Dedifferentiated amniotic fluid mesenchymal stem cell (primary cell): ENCODE measurements around the gene GSTM2.

Experiments used
- DNase-seq: peaks from one replicate; pipeline ENCODE4 v3.0.0-alpha.2; 2016; ENCODE audit errors: extremely low spot score

GSTM2 gene

DNA sequence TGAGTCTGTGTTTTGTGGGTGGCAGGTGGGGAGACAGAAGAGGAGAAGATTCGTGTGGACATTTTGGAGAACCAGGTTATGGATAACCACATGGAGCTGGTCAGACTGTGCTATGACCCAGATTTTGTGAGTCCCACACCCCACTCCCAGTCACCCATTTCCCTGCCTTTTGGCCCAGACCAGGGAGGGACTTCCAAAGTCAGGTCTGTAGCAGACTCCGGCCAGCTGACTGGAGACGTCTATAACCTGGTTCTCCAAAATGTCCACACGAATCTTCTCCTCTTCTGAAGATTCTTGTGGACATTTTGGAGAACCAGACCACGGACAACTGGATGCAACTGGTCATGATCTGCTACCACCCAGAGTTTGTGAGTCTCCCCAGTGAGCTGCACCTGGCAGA, 45.8 kb downstream of the GSTM2 start:
- no peak for DNase-seq

DNA sequence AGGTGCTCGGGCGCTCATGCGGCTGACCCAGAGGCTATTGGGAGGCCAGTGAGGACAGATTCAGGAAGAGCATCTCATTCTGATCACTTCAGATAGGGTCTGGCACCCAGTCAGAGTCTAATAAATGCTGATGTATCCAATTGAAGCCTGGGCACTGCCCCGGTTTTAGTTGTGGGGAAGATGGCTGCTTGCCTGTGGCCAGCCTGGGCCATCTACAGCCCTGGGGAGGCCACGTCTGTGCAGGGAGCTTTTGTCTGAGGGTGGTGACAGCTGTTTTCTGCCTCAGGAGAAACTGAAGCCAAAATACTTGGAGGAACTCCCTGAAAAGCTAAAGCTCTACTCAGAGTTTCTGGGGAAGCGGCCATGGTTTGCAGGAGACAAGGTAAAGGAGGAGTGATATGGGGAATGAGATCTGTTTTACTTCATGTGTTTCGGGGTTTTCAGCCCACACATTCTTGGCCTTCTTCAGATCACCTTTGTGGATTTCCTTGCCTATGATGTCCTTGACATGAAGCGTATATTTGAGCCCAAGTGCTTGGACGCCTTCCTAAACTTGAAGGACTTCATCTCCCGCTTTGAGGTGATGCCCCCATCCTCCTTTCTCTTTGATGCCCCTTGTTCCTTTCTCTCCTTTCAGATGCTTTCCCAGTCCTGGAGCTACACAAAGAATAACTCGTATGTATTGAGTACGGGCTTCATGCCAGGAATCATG, 47.0 kb downstream of the GSTM2 start:
- no peak for DNase-seq

DNA sequence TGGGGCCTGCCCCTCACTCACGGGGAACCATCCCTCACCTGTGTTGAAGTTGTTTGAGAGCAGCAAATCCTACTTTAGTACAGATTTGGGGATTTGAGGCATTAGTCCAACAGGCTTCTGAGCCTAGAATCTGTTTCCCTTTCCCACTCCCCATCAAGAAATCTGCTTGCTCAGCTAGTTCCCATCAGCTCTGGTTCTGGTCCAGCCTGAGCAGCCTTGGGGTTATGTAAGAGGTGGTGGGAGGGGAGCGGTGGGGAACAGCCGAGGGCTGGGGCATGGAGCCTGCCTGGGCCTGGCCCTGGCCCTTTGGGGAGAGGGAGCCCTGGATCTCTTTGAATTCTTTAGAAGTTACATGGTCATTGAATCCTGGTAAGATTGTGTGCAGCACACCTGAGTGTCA, 48.3 kb downstream of the GSTM2 start:
- no peak for DNase-seq

DNA sequence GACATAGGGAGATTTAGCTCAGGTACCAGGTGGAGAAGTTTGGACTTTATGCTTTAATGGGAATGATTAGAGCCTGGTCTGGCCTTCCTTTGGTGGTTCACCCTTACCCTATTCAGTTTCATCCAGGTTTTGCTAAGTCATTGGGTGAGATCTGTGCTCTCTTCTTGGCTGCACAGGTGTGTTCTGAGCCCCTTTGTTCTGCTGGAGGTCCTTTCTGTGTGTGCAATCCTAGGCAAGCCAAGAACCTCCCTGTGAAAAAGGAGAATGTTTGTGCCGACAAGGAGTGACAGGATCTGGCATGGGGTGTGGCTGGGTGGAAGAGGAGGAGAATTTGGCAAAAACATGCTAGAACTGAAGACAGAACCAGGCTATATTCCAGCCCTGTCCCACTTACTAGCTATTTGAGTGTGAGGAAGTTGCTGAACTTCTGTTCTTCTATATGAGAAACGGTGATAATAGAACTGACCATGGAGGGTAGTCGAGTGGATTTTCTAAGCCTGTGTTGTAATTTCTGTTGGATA, 48.8 kb downstream of the GSTM2 start:
- peak; percentile 11 for DNase-seq

DNA sequence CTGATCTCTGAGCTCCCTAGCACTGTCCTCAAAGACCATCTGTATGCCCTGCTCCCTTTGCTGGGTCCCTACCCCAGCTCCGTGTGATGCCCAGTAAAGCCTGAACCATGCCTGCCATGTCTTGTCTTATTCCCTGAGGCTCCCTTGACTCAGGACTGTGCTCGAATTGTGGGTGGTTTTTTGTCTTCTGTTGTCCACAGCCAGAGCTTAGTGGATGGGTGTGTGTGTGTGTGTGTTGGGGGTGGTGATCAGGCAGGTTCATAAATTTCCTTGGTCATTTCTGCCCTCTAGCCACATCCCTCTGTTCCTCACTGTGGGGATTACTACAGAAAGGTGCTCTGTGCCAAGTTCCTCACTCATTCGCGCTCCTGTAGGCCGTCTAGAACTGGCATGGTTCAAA, 49.9 kb downstream of the GSTM2 start:
- DNase-seq: peak; percentile 6

DNA sequence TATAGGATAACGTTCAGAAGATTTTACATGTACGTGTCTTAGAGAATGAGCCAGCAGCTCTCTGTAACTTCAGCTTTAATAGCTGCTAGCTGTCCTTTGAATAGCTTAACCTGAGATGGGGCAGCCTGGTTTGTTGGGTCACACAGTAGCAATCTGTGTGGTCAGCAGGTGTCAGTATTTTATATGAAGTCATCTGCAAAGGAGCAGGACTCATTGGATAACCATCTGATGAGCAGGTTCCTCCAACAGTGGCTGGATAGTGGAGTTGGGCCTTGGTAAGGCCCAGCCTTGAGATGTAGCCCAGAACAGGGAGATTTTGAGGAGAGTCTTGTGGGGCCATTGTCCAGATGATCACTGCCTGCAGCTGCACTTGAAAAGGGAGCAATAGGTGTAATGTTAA, 50.6 kb downstream of the GSTM2 start:
- peak; percentile 4 for DNase-seq

DNA sequence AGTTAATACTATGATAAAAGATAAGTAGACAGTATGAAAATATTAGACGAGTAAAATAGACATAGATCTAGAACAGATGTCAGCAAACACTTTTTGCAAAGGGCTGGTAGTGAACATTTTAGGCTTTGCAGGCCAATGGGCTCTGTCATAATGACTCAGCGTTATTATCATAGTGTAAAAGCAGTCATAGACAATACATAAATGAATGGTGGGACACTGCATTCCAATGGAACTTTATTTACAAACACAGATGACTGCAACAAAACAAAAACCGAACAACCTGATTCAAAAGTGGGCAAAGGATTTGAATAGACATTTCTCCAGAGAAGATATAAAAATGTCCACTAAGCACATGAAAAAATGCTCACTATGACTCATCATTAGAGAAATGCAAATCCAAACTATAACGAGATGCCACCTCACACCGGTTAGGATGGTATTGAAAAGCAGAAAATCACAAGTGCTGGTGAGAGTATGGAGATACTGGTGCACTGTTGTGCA, 51.5 kb downstream of the GSTM2 start:
- DNase-seq: peak; percentile 20

DNA sequence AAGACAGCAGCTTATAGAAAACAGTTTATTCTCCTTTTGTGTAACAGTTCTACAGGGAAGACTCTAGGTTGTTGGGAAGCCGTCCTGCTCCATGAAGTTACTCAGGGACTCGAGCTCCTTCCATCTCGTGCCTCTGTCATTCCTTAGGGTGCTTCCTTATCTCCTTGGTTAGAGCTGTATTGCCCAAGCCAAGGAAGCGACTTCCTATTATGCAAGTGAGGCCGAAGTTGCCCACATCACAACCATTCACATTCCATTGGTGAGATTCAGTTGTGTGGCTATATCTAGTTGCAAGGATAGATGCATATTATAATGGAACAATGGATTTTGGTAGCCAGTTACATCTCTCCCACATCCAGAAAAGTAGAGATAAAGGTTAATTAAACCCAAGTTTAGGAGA, 53.2 kb downstream of the GSTM2 start:
- DNase-seq: no peak

DNA sequence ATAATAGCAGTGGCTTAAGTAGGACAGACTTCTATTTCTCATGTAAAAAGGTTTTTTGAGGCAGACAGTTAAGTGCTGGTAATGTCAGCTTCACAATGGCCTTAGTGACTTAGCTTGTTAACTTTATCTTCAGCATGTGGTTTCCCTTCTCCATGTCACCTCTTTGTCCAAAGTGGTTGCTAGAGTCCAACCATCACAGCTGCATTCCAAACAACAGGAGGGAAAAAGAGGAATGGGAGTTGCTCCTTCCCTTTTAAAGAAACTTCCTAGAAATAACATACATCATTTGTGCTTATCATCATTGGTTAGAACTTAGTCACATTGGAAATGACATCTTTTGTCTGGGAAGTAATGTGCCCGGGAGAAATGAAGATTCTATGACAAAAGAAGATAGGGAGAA, 54.1 kb downstream of the GSTM2 start:
- no peak for DNase-seq

DNA sequence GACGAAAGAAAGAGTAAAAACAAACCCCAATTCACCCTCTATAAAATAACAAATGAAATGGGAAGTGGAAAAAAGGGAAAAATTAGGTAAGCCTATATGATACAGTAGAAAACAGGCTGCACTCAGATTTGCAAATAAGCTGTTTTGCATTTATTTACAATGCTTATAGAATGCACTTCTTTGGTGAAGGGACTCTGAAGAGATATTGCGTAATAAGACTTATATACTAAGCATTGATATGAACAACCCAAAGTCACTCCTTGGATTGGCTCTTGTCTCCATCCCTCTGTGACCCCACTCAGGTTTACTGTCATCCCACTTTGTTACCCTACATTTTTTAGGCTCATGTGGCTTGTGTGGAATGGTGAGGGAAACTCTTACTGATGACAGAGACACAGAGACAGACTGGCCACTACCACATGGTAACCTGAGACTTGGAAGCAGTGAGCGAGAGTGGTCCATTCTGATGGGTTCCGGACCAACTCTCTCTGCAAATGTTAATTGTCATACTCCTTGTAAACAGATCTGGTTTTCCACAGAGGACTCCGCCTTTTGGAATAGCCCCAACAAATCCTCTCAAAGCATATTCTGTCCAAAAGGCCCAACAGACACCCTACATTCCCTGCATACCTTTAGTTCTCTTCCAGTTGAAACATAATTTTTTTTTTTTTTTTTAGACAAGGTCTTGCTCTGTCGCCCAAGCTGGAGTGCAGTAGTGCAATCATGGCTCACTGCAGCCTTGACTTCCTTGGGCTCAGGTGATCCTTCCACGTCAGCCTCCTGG, 55.2 kb downstream of the GSTM2 start:
- DNase-seq: peak; percentile 24
